D721Med (cell line): ENCODE data around the gene AMH.

Experiments
- DNase-seq: peaks from one replicate; pipeline ENCODE4 v3.0.0; 2011; ENCODE audit warnings: low spot score; ENCODE audit not compliant: insufficient read length
- FAIRE-seq: peaks from 2 replicates; lab custom pipeline; 2011; peaks lifted over from hg19 to GRCh38; lab: Jason Lieb, UNC
- CTCF ChIP-seq: IDR thresholded peaks from 2 replicates; pipeline ENCODE4 v1.5.1; 2012; ENCODE audit warnings: mild to moderate bottlenecking, control low read depth; ENCODE audit not compliant: insufficient read depth; ENCODE audit errors: missing control alignments

The AMH gene

GRCh38 chr19:2213799-2214198, 35.3 kb upstream of the AMH start:
- no peak for TF ChIP-seq CTCF
- FAIRE-seq: no peak
- DNase-seq: no peak

- no peak for DNase-seq
- no peak for FAIRE-seq
- no peak for TF ChIP-seq CTCF
These were observed 34.9 kb upstream of the AMH start for GRCh38 chr19:2214251-2214650.

- FAIRE-seq (no peak), DNase-seq (no peak)
- no peak for TF ChIP-seq CTCF
These were observed 33.8 kb upstream of the AMH start for GRCh38 chr19:2215281-2215751.

GRCh38 chr19:2216361-2217225, 32.5 kb upstream of the AMH start:
- DNase-seq: no peak
- FAIRE-seq: no peak
- TF ChIP-seq CTCF: no peak

- FAIRE-seq (no peak), DNase-seq (no peak)
- TF ChIP-seq CTCF: no peak
These were observed 31.5 kb upstream of the AMH start for GRCh38 chr19:2217591-2217990.

GRCh38 chr19:2219726-2220125, 29.4 kb upstream of the AMH start:
- no peak for FAIRE-seq
- no peak for DNase-seq
- no peak for TF ChIP-seq CTCF

GRCh38 chr19:2221250-2221831, 27.8 kb upstream of the AMH start:
- DNase-seq: no peak
- no peak for FAIRE-seq
- TF ChIP-seq CTCF: no peak
